SK-N-SH (cell line): ENCODE results near the gene RHOU.

Experiments
- CTCF ChIP-seq: fragments of 200-600 bp; sonication (generic); IDR thresholded peaks from 2 replicates; pipeline ENCODE4 v1.6.1; 2017; ENCODE audit warnings: antibody characterized with exemption, mild to moderate bottlenecking, moderate library complexity
- EP300 ChIP-seq, 2 experiments: IDR thresholded peaks; 2 replicates each; pipeline versions ENCODE4 v1.4.0 to v1.6.1; 2012; ENCODE audit warnings: borderline replicate concordance in 1 of 2, low read depth in 1 of 2, low read length in 1 of 2
- EZH2phosphoT487 ChIP-seq: fragments of 200-600 bp; sonication (generic); IDR thresholded peaks from 2 replicates; pipeline ENCODE4 v1.6.1; 2017; ENCODE audit warnings: low read depth, mixed run types, mild to moderate bottlenecking, antibody characterized with exemption, moderate library complexity, borderline replicate concordance
- PBX3 ChIP-seq: IDR thresholded peaks from 2 replicates; pipeline ENCODE4; 2012
- POLR2AphosphoS5 ChIP-seq: IDR thresholded peaks from 2 replicates; pipeline ENCODE4 v1.6.1; 2012; ENCODE audit warnings: low read depth, low read length
- RCOR1 ChIP-seq: fragments of 150-350 bp; IDR thresholded peaks from 2 replicates; pipeline ENCODE4 v1.6.1; 2017; ENCODE audit warnings: antibody characterized with exemption, low read length
- REST ChIP-seq: IDR thresholded peaks from 2 replicates; pipeline ENCODE4 v1.6.1; 2012; ENCODE audit warnings: mild to moderate bottlenecking, low read depth, low read length, moderate library complexity
- RXRA ChIP-seq: IDR thresholded peaks from 2 replicates; pipeline ENCODE4 v1.4.0; 2012; ENCODE audit warnings: low read depth, mild to moderate bottlenecking, borderline replicate concordance
- SIN3A ChIP-seq: IDR thresholded peaks from 2 replicates; pipeline ENCODE4 v1.6.1; 2012; ENCODE audit warnings: low read depth, mild to moderate bottlenecking, low read length, moderate library complexity, borderline replicate concordance
- SMC3 ChIP-seq: IDR thresholded peaks from 2 replicates; pipeline ENCODE4 v1.6.1; 2012; ENCODE audit warnings: low read depth, low read length, improper control_type of control experiment
- TAF1 ChIP-seq: IDR thresholded peaks from 2 replicates; pipeline ENCODE4 v1.6.1; 2012; ENCODE audit warnings: low read depth, mild to moderate bottlenecking, low read length, moderate library complexity, borderline replicate concordance
- TEAD4 ChIP-seq: IDR thresholded peaks from 2 replicates; pipeline ENCODE4 v1.4.0; 2012; ENCODE audit warnings: mild to moderate bottlenecking, borderline replicate concordance; ENCODE audit not compliant: insufficient read depth
- USF2 ChIP-seq: fragments of 150-350 bp; IDR thresholded peaks from 2 replicates; pipeline ENCODE4 v1.6.1; 2017; ENCODE audit warnings: antibody characterized with exemption, low read length, low read depth, borderline replicate concordance
- YY1 ChIP-seq: IDR thresholded peaks from 2 replicates; pipeline ENCODE4 v1.4.0; 2012; ENCODE audit warnings: low read depth, mild to moderate bottlenecking

GRCh38 chr1:228742281-228742860, 7.1 kb downstream of the RHOU start:
- TF ChIP-seq TAF1 (no peak), EZH2phosphoT487 (no peak), CTCF (no peak), TEAD4 (no peak), RCOR1 (no peak), PBX3 (no peak), POLR2AphosphoS5 (no peak), SMC3 (no peak), EP300 (IDR thresholded peaks at IDR 0.05; ENCODE audit: borderline replicate concordance in 1 of 2, low read depth in 1 of 2, low read length in 1 of 2) (no peak), YY1 (no peak), SIN3A (no peak), USF2 (no peak), REST (no peak), RXRA (no peak)
